ENCODE measurements around the gene CHMP1B. TPM values are rescaled to one million over a fixed set of nuclear protein-coding genes. Genes with fewer than 3 reads are reported as not detected.
A peak's percentile ranks its signal among the peaks of the same experiment; 100 is the strongest.

CHMP1B gene
- total RNA-seq, 1 donor from 2014 or later: 29.4 TPM

- ChIA-PET POLR2A (no interaction called here), CTCF (no interaction called here)
- ATAC-seq (ENCODE audit: low read depth) (no peak), DNase-seq (no peak)
- Mint-ChIP-seq H3K4me3 (no peak overlapping the region), H3K9me3 (peaks cover 2% of the 10 kb centered on the region), H3K27me3 (peaks cover 2% of the 10 kb centered on the region), H3K4me1 (peaks cover under 1% of the 10 kb centered on the region), H3K36me3 (ENCODE audit: low read depth) (peaks cover 2% of the 10 kb centered on the region), H3K27ac (no peak overlapping the region)
- intact Hi-C loops (cut with micrococcal nuclease): loop anchor here (2.0 kb wide), 1 partner anchor 141 kb away; no protein-coding TSS in a partner anchor
- TF ChIP-seq, protein P1, sequence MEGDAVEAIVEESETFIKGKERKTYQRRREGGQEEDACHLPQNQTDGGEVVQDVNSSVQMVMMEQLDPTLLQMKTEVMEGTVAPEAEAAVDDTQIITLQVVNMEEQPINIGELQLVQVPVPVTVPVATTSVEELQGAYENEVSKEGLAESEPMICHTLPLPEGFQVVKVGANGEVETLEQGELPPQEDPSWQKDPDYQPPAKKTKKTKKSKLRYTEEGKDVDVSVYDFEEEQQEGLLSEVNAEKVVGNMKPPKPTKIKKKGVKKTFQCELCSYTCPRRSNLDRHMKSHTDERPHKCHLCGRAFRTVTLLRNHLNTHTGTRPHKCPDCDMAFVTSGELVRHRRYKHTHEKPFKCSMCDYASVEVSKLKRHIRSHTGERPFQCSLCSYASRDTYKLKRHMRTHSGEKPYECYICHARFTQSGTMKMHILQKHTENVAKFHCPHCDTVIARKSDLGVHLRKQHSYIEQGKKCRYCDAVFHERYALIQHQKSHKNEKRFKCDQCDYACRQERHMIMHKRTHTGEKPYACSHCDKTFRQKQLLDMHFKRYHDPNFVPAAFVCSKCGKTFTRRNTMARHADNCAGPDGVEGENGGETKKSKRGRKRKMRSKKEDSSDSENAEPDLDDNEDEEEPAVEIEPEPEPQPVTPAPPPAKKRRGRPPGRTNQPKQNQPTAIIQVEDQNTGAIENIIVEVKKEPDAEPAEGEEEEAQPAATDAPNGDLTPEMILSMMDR (IDR thresholded peaks at IDR 0.05): no peak
Measured at GRCh38 chr18:11873670-11874340, 22.6 kb downstream of the CHMP1B start.

- H3K4me3 Mint-ChIP-seq: no peak overlapping the region
- peaks cover 2% of the 10 kb centered on the region for H3K9me3 Mint-ChIP-seq
- H3K36me3 Mint-ChIP-seq (ENCODE audit: low read depth): peaks cover 2% of the 10 kb centered on the region
- CTCF ChIA-PET: no interaction called here
- TF ChIP-seq, protein P1 (IDR thresholded peaks at IDR 0.05): no peak
- no peak for ATAC-seq (ENCODE audit: low read depth)
- peaks cover 2% of the 10 kb centered on the region for H3K27me3 Mint-ChIP-seq
- intact Hi-C loops (cut with micrococcal nuclease): no loop called here
- no peak overlapping the region for H3K27ac Mint-ChIP-seq
- POLR2A ChIA-PET: no interaction called here
- no peak for DNase-seq
- H3K4me1 Mint-ChIP-seq: no peaks in the 10 kb centered on the region
Measured at GRCh38 chr18:11874676-11875075, 23.5 kb downstream of the CHMP1B start.

- peaks cover 2% of the 10 kb centered on the region for H3K27me3 Mint-ChIP-seq
- no peak overlapping the region for H3K4me3 Mint-ChIP-seq
- no peak for DNase-seq
- peaks cover 7% of the 10 kb centered on the region for H3K36me3 Mint-ChIP-seq (ENCODE audit: low read depth)
- no peak overlapping the region for H3K27ac Mint-ChIP-seq
- H3K4me1 Mint-ChIP-seq: peaks cover 17% of the 10 kb centered on the region
- TF ChIP-seq, protein P1 (IDR thresholded peaks at IDR 0.05): no peak
- POLR2A ChIA-PET: no interaction called here
- intact Hi-C loops (cut with micrococcal nuclease): no loop called here
- no peak for ATAC-seq (ENCODE audit: low read depth)
- H3K9me3 Mint-ChIP-seq: peaks cover 2% of the 10 kb centered on the region
- CTCF ChIA-PET: no interaction called here
Measured at GRCh38 chr18:11877497-11878135, 26.4 kb downstream of the CHMP1B start.

GRCh38 chr18:11880586-11881304, 29.5 kb downstream of the CHMP1B start:
- TF ChIP-seq, protein P1 (IDR thresholded peaks at IDR 0.05): no peak
- CTCF ChIA-PET: interaction anchor here (1.3 kb wide), 1 partner anchor 57 kb away, joined by 3 read pairs; no protein-coding TSS in a partner anchor
- Mint-ChIP-seq H3K4me3 (no peak overlapping the region), H3K27ac (peak overlapping the region; percentile 46), H3K4me1 (peaks cover 48% of the 10 kb centered on the region), H3K36me3 (ENCODE audit: low read depth) (peaks cover 22% of the 10 kb centered on the region), H3K27me3 (no peaks in the 10 kb centered on the region), H3K9me3 (no peaks in the 10 kb centered on the region)
- no peak for ATAC-seq (ENCODE audit: low read depth)
- POLR2A ChIA-PET: interaction anchor here (1.5 to 1.7 kb wide), 2 partner anchors 29 to 30 kb away, joined by 5 to 8 read pairs; no protein-coding TSS in a partner anchor
- intact Hi-C loops (cut with micrococcal nuclease): no loop called here
- DNase-seq: no peak
